HL-60 (cell line): ENCODE measurements around the gene OCEL1.

Experiments
- CTCF ChIP-seq: IDR thresholded peaks from one replicate; pipeline ENCODE4 v1.5.1; 2011; ENCODE audit warnings: low read length, control low read depth, inconsistent platforms; ENCODE audit not compliant: insufficient read depth
- GABPA ChIP-seq: IDR thresholded peaks from 2 replicates; pipeline ENCODE4 v1.6.1; 2012; ENCODE audit warnings: low read depth
- POLR2AphosphoS5 ChIP-seq: IDR thresholded peaks from 2 replicates; pipeline ENCODE4 v1.6.1; 2012; ENCODE audit warnings: low read depth

DNA sequence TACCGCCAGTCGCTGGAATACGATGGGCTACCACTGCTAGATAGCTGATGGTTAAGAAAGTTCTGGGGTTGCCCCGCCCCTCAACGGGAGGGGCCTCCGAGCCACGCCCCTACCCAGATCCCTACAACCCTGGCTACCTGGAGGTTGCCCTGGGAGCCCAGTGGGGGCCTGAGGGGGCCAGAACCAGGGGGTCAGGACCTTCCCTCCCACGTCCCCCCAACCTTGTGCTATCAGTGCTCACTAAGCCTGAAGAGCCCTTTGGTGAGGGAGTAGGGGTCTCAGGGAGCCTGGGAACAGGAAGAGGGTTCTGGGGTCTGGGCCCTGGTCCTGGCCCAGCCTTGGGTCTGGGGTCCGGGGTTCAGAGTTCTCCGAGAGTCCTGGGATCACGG, 8.9 kb downstream of the OCEL1 start:
- TF ChIP-seq CTCF (no peak), GABPA (no peak), POLR2AphosphoS5 (no peak)
